Hematopoietic multipotent progenitor cell treated with erythropoietin and hydrocortisone succinate and interleukin-3 and kit ligand, for 15 days (in vitro differentiated cells): ENCODE data around the gene FNTB.

Experiments used
- DNase-seq: peaks from one replicate; pipeline ENCODE4 v3.0.0-alpha.2; 2015; ENCODE audit warnings: low spot score

Gene FNTB

DNA sequence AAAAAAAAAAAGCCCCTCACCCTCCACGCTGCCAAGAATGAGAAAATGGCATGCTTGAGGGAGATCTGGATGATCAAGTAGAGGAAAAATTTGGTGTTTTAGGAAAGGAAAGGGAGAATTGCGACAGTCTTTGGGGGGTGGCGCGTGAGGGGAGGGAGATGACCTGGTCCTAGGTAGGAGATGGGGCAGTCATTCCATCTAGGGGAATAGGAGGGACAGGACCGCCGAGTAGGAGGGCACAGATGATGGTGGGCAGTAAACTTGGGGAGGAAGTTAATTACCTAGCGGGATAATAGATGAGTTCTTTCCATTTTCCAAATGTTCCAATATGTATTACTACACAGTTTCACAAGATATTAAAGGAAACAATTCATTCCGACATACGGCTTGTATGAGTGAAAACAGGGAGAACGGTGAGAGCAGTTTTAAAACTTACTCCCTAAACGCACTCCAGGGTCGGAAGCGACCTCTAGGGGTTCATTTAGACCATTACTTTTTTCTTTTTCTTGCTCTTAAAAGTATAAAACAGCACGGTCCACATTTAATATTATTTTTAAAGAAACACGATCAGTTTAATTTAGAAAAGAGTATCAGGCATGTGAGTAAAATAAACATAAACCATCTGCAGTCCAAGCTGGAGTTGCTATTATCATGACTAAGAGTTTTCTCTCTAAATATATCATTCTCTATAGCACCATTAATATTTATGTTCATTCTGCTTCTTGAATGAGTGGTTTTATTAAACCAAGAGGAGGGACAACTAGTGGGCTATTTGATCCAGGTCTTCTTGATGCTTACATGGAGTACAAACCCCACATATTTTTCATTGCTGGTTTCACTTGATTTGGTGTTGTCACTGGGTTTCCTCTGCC is 3.0 kb upstream of the FNTB start:
- peak; percentile 70 for DNase-seq

- no peak for DNase-seq
These were observed 708 bp downstream of the FNTB start for GRCh38 chr14:64987438-64987767.

DNA sequence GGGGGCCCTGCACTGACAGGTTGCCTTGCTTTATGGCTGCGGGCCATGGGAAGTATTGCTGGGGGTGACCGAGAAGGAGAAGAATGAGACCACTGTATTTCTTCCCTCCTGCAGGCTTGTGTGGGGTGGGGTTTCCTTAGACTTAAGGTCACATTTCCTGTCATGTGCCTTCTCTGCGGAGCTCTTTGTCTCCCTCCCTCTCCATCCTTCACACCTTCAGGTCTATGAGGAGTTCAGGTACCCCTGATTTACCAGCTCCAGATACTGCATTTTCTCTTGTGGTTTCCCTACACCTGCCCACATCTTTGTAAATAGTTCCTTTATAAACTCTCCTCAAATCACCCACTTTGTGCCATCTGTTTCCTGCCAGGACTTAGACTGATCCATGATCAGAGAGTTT is 3.6 kb downstream of the FNTB start:
- no peak for DNase-seq

GRCh38 chr14:64990939-64991338 is 4.2 kb downstream of the FNTB start:
- no peak for DNase-seq

DNA sequence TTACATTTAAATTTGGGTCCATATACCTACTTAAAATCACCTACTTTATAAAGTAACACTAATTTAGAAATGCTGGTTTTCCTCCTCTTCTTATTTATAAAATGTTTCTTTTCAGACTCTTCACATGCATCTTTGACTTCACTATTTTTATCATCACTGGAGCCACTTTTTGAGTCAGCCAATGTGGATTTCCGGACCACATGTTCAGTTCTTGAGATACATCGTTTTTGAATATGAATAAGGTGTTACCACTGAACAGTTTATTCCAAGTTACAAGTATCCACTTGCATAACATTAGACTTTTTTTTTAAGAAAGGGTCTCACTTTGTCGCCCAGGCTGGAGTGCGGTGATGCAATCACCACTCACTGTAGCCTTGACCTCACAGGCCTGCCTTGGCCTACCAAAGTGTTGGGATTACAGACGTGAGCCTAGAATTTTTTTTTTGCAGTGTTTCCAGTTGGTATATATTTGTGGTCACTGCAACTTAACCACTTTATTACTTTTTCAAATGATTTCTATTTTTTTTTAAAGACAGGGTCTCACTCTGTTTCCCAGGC is 5.7 kb downstream of the FNTB start:
- no peak for DNase-seq

DNA sequence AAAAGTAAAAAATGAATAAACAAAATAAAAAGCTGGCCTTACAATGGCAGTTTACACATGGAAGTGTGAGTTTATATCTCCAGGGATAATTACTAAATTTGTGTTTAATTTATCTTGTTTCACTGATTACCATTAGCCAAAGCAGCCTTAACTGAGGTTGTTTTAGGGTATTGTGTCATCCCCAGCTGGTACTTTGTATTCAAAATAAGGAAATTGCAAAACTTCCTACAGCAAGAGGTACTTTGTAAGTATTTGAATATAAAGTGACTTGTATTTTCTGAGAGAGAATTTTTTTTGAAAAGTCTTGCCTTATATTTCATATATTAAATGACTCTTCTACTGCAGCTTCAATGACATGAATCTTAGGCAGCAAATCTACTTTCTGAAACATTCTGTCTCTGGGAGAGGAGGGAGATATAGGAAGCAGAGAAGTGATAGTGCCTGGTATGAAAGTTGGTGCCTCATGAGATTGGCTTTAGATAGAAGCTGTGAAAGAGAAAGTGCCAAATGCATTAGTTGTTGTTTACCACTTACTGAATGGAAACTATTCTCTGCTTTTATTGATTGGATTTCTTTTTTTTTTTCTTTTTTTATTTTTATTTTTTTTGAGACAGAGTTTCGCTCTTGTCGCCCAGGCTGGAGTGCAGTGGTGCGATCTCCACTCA is 6.7 kb downstream of the FNTB start:
- DNase-seq, result no peak

DNA sequence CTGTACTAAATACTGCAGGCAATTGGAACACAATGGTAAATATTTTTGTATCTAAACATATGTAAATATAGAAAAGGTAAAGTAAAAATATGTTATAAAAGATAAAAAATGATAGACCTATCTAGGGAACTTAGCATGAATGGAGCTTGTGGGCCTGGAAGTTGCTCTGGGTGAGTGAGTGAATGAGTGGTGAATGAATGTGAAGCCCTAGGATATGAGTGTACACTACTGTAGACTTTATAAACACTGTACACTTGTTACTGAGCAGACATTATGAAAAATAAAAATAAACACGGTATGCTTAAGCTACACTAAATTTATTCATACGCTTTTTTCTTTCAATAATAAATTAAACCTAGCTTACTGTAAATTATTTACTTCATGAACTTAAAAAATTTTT is 7.8 kb downstream of the FNTB start:
- no peak for DNase-seq

DNA sequence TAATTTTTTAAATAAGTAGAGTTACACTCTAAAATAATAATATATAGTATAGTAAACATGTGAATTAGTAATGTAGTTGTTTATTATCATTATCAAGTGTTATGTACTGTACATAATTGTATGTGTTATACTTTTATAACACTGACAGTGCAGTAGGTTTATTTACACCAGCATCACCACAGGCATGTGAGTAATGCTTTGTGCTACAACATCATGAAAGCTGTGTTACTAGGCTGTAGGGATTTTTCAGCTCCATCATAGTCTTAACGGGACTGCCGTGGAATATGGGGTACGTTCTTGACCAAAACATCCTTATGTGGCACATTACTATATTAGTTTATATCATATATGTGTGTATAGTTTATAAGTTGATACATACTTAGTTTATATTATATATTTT is 8.6 kb downstream of the FNTB start:
- no peak for DNase-seq

DNA sequence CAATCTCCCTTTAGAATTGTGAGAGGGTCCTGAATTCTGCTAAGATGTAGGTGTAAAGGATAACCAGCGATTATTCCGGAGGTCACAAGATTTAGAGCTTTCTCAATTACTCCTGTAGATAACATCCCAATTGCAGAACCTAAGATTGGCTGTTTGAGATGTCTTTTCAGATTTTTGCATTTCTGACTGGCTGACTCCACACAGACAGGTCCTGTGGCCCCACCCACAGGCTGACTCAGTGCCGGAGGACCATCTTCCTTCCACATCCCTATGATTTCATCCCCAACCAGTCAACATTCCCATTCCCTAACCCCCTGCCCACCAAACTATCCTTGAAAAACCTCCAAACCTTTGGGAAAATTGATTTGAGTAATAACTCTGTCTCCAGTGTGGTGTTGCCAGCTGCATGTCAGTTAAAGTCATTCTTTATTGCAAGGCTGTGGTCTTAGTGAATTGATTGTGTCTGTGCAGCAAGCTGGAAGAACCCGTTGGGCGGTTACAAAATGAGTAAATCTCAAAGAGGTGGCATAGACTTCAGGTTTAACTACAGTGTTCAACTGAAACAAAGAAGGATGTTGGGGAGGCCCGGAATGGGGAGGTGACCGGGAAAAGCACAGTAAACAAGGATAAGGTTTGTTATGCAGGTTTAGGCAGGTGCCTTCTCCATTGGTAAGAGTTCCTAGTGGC is 10.6 kb downstream of the FNTB start:
- DNase-seq, result no peak

DNA sequence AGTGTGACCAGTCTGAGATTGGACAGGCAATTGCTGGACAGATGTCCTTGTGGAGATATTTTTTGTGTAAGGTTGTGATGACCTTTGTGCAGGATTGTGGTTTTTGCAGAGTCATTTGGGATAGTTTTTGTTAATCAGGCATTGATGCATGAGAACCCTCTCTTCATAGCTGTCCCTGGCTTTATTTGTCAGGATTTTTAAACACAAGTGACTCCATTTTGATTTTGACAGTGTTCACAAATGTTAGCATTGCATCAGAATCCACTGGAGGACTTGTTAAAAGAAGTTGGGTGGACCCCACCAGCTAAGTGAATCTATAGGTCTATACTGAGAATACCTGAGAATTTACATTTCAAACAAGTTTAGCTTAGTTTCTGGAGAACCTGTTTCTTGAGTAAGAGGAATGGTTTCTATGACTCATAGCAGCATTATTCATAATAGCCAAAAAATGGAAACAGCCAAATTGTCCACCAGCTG is 11.8 kb downstream of the FNTB start:
- DNase-seq, result no peak

- DNase-seq, result no peak
These were observed 14.3 kb downstream of the FNTB start for GRCh38 chr14:65000898-65001591.

DNA sequence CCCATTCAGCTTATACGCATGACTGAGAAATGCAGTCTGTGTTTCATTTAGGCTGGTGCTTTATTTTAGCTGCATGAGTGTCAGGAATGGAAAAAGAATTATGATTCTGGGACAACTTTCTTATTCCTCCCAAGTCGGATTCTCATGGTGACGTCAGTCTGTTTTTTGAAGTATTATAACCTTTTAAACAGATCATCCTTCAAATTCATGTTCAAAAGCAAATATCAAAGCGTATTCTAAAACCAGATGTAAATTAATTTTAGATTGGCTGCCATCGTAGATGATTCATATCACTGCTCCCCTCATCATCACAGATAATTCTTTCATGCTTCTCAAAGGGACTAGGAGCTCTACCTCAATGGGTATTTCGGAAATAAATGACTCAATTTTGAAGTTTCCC is 15.0 kb downstream of the FNTB start:
- DNase-seq, result no peak

- no peak for DNase-seq
These were observed 16.0 kb downstream of the FNTB start for GRCh38 chr14:65002586-65003210.

DNA sequence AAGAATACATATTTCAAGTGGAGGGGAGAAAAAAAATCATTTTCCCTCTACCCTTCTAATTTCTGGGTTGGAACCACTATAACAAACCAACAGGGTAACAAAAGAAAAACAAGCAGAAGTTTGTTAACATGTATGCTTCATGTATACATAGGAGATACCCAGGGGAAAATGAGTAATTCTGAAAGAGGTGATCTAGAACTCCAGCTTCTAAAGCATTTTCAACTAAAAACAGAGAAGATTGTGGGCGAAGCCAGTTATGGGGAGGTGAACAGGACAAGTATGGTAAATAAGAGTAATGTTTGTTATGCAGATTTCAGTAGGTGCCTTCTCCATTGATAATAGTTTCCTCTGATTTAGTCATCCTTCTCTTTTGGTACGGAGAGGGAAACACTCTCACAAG is 16.7 kb downstream of the FNTB start:
- DNase-seq, result no peak

DNA sequence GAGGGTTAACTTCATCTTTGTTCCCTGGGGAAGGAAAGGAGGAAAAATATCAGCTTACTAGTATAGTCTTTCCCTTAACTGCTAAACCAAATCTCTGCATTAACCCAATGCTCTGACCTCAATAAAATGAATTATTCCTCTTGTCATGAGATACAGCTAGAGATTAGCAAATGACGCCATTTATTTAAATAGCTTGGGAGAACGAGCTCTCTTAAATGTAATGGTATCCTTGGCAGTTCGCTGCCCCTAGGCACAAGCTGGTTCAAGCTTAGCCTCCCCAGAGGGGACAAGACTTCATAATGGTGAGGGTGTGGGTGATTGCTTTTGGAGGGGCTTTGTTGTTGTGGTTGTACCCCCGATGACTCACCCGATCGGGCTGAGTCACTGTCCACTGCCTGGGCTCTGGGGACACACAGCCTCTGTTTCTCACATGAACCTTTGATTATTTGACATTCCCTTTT is 19.6 kb downstream of the FNTB start:
- DNase-seq, result no peak

DNA sequence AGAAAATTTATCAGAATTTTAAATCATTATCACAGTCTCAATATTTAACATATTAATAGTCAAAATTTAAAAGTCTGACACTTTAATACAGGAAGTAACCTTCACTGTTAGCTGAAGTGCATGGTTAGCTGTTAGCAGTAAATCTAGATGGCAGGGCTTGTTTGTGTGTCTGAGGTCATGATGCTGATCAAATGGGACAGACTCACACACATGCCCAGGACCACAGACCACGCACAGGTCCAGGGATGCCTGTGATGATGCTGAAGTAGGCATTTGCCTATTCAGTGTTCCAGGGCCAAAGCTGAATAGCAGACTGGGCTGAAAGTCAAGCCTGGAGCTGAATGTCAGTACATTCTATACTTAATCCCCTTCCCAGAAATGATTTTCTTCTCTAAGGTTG is 20.5 kb downstream of the FNTB start:
- DNase-seq, result no peak

- DNase-seq, result no peak
These were observed 23.7 kb downstream of the FNTB start for GRCh38 chr14:65010211-65010931.

DNA sequence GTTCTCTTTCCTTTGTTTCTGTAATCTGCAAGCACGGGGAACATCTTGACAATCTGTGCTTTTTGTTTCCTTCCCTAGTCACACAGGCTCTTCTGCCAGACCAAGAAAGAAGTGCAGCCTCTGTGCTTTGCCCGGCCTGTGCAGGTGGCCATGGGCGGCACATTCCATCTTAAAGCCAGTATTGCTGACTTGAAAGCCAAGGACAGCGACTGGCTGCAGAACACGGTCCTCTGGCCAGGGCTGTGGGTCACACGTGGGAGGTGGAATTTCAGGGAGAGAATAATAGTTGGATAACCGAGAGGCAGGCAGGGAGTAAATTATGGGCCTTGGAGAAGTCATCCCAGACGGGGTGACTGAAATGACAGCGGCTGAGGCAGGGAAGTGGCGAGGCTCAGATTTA is 24.8 kb downstream of the FNTB start:
- no peak for DNase-seq

- no peak for DNase-seq
These were observed 25.7 kb downstream of the FNTB start for GRCh38 chr14:65012353-65012752.

- DNase-seq, result no peak
These were observed 28.7 kb downstream of the FNTB start for GRCh38 chr14:65015391-65015790.

GRCh38 chr14:65016471-65016870 is 29.8 kb downstream of the FNTB start:
- DNase-seq, result no peak
